Breast epithelium (tissue), 4 donors: Measurements from ENCODE around the gene OSBPL2. TPM values are rescaled to one million over a fixed set of nuclear protein-coding genes. Genes with fewer than 3 reads are reported as not detected.

Source experiments
- DNase-seq, 2 donors: peaks; one replicate each; pipeline ENCODE4 v3.0.0-alpha.2; 2019; ENCODE audit warnings: low spot score in 2 of 2
- H3K27ac ChIP-seq, 2 donors: fragments of 200-600 bp; sonication (generic) in 1 of 2; one replicate each; pipeline ENCODE4 v1.5.1; 2016 to 2019; ENCODE audit warnings: mild to moderate bottlenecking in 1 of 2
- H3K27me3 ChIP-seq, 2 donors: fragments of 200-600 bp; sonication (generic) in 1 of 2; one replicate each; pipeline versions ENCODE4 v1.5.1 to v1.6.0; 2017 to 2019; ENCODE audit warnings: control low read depth in 1 of 2, mild to moderate bottlenecking in 1 of 2
- H3K36me3 ChIP-seq: fragments of 200-600 bp; one replicate; pipeline ENCODE4 v1.5.1; 2019
- H3K4me1 ChIP-seq, 2 donors: fragments of 200-600 bp; sonication (generic); one replicate each; pipeline ENCODE4 v1.5.1; 2016 to 2019; ENCODE audit warnings: control low read depth in 1 of 2
- H3K4me3 ChIP-seq, 3 donors: fragments of 200-600 bp; sonication (generic); 1 replicate in 2 of 3; 2 replicates in 1 of 3; pipeline ENCODE4 v1.5.1; 2016 to 2019; ENCODE audit warnings: mild to moderate bottlenecking in 3 of 3, moderate library complexity in 2 of 3
- H3K9me3 ChIP-seq, 2 donors: fragments of 200-600 bp; sonication (generic) in 1 of 2; one replicate each; pipeline ENCODE4 v1.5.1; 2016 to 2019; ENCODE audit warnings: control low read depth in 1 of 2
- POLR2A ChIP-seq: fragments of 450-650 bp; IDR thresholded peaks from one replicate; pipeline ENCODE4 v1.6.1; 2016; ENCODE audit warnings: antibody characterized with exemption, mild to moderate bottlenecking, moderate library complexity
- POLR2AphosphoS5 ChIP-seq, 3 donors: sonication (generic); formaldehyde crosslinking; IDR thresholded peaks; one replicate each; pipeline ENCODE4 v1.6.1; 2017; ENCODE audit warnings: antibody characterized with exemption in 3 of 3
- intact Hi-C: fragments of 100-400 bp; cut with DNase I; formaldehyde crosslinking; loops from one replicate; pipeline ENCODE4 v1.15.1; 2023; ENCODE audit warnings: low total_unique reads
- total RNA-seq, 3 donors: library from RNA; depleted of rRNA; stranded (reverse); fragments of >200 nt; gene quantifications; one replicate each; pipeline ENCODE4 v1.1.0, GENCODE V29; 2016
- TF ChIP-seq, protein P1 (sequence below), 3 donors: fragments of 450-650 bp; IDR thresholded peaks; one replicate each; pipeline ENCODE4 v1.5.1; 2016 to 2017; ENCODE audit warnings: antibody characterized with exemption in 3 of 3, mild to moderate bottlenecking in 3 of 3, moderate library complexity in 3 of 3

Gene OSBPL2
- total RNA-seq, 3 donors from 2014 or later: 25.0 to 46.1 (median 38.0) TPM

DNA sequence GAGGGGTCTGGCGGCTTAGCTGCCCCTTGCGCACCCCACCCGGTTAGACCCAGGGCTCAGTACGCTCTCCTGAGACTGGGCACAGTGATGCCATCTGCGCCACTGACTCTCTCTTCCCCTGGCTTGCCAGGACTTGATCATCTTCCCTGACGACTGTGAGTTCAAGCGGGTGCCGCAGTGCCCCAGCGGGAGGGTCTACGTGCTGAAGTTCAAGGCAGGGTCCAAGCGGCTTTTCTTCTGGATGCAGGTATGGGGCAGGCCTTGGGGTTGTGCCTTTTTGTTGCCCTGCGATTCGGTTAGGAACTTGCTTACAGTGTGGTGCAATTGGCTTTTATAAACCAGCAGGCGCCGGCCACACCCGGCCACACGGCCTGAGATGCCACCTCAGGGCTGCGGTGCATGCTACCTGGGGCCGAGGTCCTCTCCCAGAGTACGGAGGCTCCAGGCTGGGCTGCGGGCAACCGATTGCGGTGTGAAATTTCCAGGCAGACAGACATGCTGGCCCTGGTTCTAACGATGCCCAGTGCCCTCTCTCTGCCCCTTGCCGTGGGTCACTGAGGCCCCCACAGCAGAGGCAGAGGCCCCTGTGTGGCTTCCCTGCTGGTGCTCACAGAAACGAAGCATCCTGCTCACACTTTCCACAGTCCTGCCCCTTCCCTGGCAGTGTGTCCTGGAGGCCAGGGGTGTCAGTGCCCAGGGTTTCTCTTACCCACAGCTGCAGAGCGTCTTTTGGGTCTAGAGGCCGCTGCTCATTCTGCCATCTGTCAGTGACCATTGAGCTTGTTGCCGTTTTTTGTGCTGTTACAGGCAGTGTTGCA is 66.2 kb downstream of the OSBPL2 start:
- Histone ChIP-seq H3K27me3 (no peaks in the 10 kb centered on the region), H3K4me1 (peaks cover 6 to 14% of the 10 kb centered on the region in 2 donors), H3K36me3 (no peaks in the 10 kb centered on the region), H3K9me3 (no peaks in the 10 kb centered on the region), H3K27ac (peak overlapping the region in 1 of 2 donors; percentile 2), H3K4me3 (peak overlapping the region; percentile 80 to 98 (median 86))
- TF ChIP-seq POLR2AphosphoS5 (IDR thresholded peaks at IDR 0.05) (no peak), POLR2A (no peak)
- TF ChIP-seq, protein P1, sequence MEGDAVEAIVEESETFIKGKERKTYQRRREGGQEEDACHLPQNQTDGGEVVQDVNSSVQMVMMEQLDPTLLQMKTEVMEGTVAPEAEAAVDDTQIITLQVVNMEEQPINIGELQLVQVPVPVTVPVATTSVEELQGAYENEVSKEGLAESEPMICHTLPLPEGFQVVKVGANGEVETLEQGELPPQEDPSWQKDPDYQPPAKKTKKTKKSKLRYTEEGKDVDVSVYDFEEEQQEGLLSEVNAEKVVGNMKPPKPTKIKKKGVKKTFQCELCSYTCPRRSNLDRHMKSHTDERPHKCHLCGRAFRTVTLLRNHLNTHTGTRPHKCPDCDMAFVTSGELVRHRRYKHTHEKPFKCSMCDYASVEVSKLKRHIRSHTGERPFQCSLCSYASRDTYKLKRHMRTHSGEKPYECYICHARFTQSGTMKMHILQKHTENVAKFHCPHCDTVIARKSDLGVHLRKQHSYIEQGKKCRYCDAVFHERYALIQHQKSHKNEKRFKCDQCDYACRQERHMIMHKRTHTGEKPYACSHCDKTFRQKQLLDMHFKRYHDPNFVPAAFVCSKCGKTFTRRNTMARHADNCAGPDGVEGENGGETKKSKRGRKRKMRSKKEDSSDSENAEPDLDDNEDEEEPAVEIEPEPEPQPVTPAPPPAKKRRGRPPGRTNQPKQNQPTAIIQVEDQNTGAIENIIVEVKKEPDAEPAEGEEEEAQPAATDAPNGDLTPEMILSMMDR (IDR thresholded peaks at IDR 0.05): no peak
- intact Hi-C loops: loop anchor here (5.0 kb wide), 1 partner anchor 83 kb away; the partner anchor contains the start of gene RPS21
- no peak for DNase-seq

DNA sequence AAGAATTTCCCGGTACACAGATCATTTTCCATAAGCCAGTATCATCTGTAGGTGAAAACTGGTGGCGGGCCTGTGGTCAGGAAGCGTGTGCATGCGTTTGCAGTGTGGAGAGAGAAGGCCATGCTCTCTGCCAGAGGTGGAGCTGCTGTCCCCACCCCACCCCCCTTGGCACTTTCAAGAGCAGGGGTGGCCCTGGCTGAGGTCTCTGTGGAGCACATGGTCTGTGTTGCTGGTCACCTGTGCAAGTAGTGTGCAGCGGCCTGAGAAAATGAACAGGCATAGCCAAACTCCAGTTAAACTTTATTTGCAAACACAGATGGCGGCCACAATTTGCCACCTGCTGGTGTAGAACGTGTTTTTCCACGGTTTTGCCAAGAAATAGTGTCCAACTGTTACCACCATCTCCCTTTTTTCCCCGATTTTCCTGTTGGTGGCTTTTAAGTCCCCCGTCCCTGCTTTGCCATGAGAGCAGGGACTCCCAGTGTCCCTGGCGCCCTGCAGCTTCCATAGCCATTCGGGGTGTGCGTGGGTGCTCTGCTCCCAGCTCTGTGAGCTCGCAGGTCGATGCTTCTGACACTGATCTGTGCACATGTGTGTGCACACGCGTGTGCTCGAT is 66.9 kb downstream of the OSBPL2 start:
- Histone ChIP-seq H3K27ac (no peak overlapping the region), H3K27me3 (no peaks in the 10 kb centered on the region), H3K4me1 (peaks cover 6 to 14% of the 10 kb centered on the region in 2 donors), H3K36me3 (no peaks in the 10 kb centered on the region), H3K9me3 (no peaks in the 10 kb centered on the region), H3K4me3 (no peak overlapping the region)
- DNase-seq: no peak
- TF ChIP-seq, protein P1 (IDR thresholded peaks at IDR 0.05): no peak
- TF ChIP-seq POLR2AphosphoS5 (IDR thresholded peaks at IDR 0.05) (no peak), POLR2A (no peak)
- intact Hi-C loops: no loop called here

DNA sequence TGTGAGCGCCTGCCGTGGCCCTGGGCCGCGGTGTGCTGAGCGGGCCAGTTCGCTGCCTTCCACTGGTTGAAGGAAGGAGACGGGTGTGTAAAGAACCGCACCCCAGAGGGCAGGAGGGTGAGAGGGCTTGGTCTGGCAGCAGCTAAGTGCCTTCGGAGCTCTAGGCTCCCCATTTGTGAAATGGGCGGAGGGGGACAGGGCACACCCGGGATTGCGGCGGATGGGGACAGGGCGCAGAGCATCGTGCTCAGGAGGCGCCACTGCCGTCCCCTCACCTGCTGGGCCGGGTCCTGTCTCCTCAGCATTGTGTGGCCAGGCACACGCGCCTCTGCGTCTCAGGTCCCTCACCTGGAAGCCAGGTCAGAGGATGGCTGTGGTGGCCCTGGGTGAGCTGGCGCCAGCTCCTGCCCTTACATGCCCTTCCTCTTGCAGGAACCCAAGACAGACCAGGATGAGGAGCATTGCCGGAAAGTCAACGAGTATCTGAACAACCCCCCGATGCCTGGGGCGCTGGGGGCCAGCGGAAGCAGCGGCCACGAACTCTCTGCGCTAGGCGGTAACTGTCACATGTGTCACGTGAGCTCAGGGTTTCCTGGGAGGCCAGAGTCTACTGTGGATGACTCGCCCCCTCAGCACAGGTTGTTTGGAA is 67.6 kb downstream of the OSBPL2 start:
- Histone ChIP-seq H3K4me3 (no peak overlapping the region), H3K36me3 (no peaks in the 10 kb centered on the region), H3K4me1 (peaks cover 6 to 14% of the 10 kb centered on the region in 2 donors), H3K9me3 (no peaks in the 10 kb centered on the region), H3K27ac (no peak overlapping the region), H3K27me3 (no peaks in the 10 kb centered on the region)
- no peak for DNase-seq
- TF ChIP-seq, protein P1 (IDR thresholded peaks at IDR 0.05): no peak
- TF ChIP-seq POLR2A (no peak), POLR2AphosphoS5 (IDR thresholded peaks at IDR 0.05) (no peak)
- intact Hi-C loops: no loop called here

DNA sequence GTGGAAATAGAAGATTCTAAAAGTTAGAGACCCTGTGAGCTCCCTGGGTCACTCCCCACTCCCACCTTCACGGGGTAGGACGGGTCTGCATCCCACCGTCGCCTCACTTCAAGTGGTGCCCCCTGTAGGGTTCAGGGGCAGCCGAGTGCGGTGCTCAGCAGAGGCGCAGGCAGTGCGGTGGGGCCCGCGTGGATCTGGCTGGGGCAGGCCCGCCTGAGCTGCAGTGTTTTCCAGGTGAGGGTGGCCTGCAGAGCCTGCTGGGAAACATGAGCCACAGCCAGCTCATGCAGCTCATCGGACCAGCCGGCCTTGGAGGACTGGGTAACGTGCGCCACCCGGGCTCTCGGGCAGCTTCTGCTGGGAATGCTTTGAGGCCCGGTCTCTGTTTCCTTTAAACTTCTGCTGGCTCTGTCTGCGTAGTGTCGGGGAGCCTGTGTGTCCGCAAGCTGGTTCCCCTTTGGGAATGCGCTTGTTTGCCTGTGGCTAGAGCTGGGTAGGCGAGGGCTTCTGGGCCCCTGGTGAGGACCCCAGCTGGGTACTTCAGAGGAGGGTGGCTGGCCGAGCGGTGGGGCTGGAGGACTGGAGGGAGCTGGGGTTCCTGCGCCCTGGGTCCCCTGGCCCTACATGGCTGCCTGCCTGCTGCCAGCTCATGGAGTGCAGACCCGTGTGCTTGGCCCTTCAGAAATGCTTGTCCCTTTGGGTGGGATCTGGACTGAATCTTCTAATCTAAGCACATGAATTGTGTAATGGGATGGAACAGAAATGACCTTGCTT is 68.3 kb downstream of the OSBPL2 start:
- DNase-seq: no peak
- TF ChIP-seq POLR2AphosphoS5 (IDR thresholded peaks at IDR 0.05) (no peak), POLR2A (no peak)
- TF ChIP-seq, protein P1 (IDR thresholded peaks at IDR 0.05): no peak
- Histone ChIP-seq H3K4me3 (no peak overlapping the region), H3K27me3 (no peaks in the 10 kb centered on the region), H3K27ac (no peak overlapping the region), H3K9me3 (no peaks in the 10 kb centered on the region), H3K4me1 (peaks cover 6 to 14% of the 10 kb centered on the region in 2 donors), H3K36me3 (no peaks in the 10 kb centered on the region)
- intact Hi-C loops: no loop called here
